Kidney (tissue), 14 donors: Measurements from ENCODE around the gene RARRES2. TPM values are rescaled to one million over a fixed set of nuclear protein-coding genes. Genes with fewer than 3 reads are reported as not detected.

Experiments used
- DNase-seq, 5 donors: peaks; one replicate each; pipeline ENCODE4 v3.0.0-alpha.2; 2013 to 2020
- FAIRE-seq: peaks from 2 replicates; lab custom pipeline; 2012; peaks lifted over from hg19 to GRCh38; lab: Jason Lieb, UNC
- H3K27ac ChIP-seq, 2 donors: one replicate each; pipeline ENCODE4 v1.7.0; 2013; ENCODE audit warnings: low read depth in 2 of 2, low read length in 2 of 2, inconsistent platforms in 1 of 2
- H3K27me3 ChIP-seq: one replicate; pipeline ENCODE4 v1.7.1; 2013; ENCODE audit warnings: low read length, inconsistent platforms; ENCODE audit not compliant: control insufficient read depth, insufficient read depth
- H3K36me3 ChIP-seq, 3 donors: one replicate each; pipeline versions ENCODE4 v1.7.0 to v1.7.1; 2013; ENCODE audit warnings: low read length in 3 of 3, control low read depth in 1 of 3, inconsistent platforms in 1 of 3; ENCODE audit not compliant: insufficient read depth in 3 of 3, control insufficient read depth in 2 of 3
- H3K4me1 ChIP-seq, 3 donors: one replicate each; pipeline versions ENCODE4 v1.7.0 to v1.7.1; 2013; ENCODE audit warnings: low read length in 3 of 3, inconsistent platforms in 1 of 3, low read depth in 1 of 3; ENCODE audit not compliant: control insufficient read depth in 2 of 3, insufficient read depth in 2 of 3
- H3K4me3 ChIP-seq, 3 donors: one replicate each; pipeline versions ENCODE4 v1.7.0 to v1.8.1; 2013; ENCODE audit warnings: low read length in 3 of 3, control low read depth in 1 of 3, inconsistent platforms in 1 of 3
- H3K9ac ChIP-seq, 3 donors: one replicate each; pipeline versions ENCODE4 v1.7.0 to v1.7.1; 2013; ENCODE audit warnings: low read length in 3 of 3, control low read depth in 1 of 3, inconsistent platforms in 1 of 3
- H3K9me3 ChIP-seq, 3 donors: one replicate each; pipeline versions ENCODE4 v1.7.0 to v1.7.1; 2013; ENCODE audit warnings: low read length in 3 of 3, control low read depth in 1 of 3, inconsistent platforms in 1 of 3; ENCODE audit not compliant: control insufficient read depth in 2 of 3, insufficient read depth in 1 of 3
- CTCF ChIP-seq: IDR thresholded peaks from 3 replicates; pipeline ENCODE4 v1.5.1; 2012; ENCODE audit warnings: mild to moderate bottlenecking, moderate library complexity, borderline replicate concordance; ENCODE audit not compliant: insufficient read depth; ENCODE audit errors: extremely low read depth
- intact Hi-C: fragments of 100-400 bp; cut with DNase I; formaldehyde crosslinking; loops from one replicate; pipeline ENCODE4 v1.11.1; 2022
- polyA plus RNA-seq: library from polyadenylated mRNA; stranded (reverse); fragments of 350-450 nt; fragmentation: Illumina TruSeq; extraction: RNeasy Lipid Tissue Mini Kit (QIAGEN cat#74804); gene quantifications from one replicate; pipeline ENCODE4 v1.2.3, GENCODE V29; 2014; ENCODE audit warnings: low read depth, low replicate concordance; ENCODE audit not compliant: insufficient read depth
- total RNA-seq: library from RNA; stranded (reverse); fragmentation: NEBNext Ultra II Directional; extraction: Animal tissue kit (Norgen Biotek cat#: 25700); gene quantifications from one replicate; pipeline ENCODE4 v1.2.1, GENCODE V29; 2021
- donor health status: control.
- donor health status: control.
- donor health status: control.
- donor health status: control.
- donor health status: control.
- donor health status: DM: yes; HTN: yes; CAD: no.
- donor health status: Normal renal cell carcinoma (clear cell type).

RARRES2 gene
- total and polyA plus RNA-seq, 2 donors from 2014 or later, result 104 to 475 TPM

GRCh38 chr7:150381096-150381495 lies 39.7 kb upstream of the RARRES2 start:
- intact Hi-C loops, result no loop called here
- Histone ChIP-seq H3K36me3 (no peaks in the 10 kb centered on the region), H3K9ac (peak overlapping the region in 1 of 3 donors; percentile 26), H3K27ac (no peak overlapping the region), H3K4me1 (peaks cover 0 to 20% (median 13%) of the 10 kb centered on the region in 3 donors), H3K9me3 (no peaks in the 10 kb centered on the region), H3K4me3 (no peak overlapping the region), H3K27me3 (no peaks in the 10 kb centered on the region)
- no peak for TF ChIP-seq CTCF
- FAIRE-seq (no peak), DNase-seq (peak in 1 of 5 donors; percentile 49)

GRCh38 chr7:150380463-150380862 lies 39.0 kb upstream of the RARRES2 start:
- no peak for TF ChIP-seq CTCF
- H3K27me3 ChIP-seq, result no peaks in the 10 kb centered on the region
- DNase-seq (peak in 1 of 5 donors; percentile 53), FAIRE-seq (no peak)
- H3K9me3 ChIP-seq, result no peaks in the 10 kb centered on the region
- H3K9ac ChIP-seq, result peak overlapping the region in 1 of 3 donors; percentile 26
- H3K36me3 ChIP-seq, result no peaks in the 10 kb centered on the region
- H3K27ac ChIP-seq, result no peak overlapping the region
- H3K4me1 ChIP-seq, result peaks cover 0 to 20% (median 16%) of the 10 kb centered on the region in 3 donors
- intact Hi-C loops, result no loop called here
- peak overlapping the region in 1 of 3 donors; percentile 61 for H3K4me3 ChIP-seq

- TF ChIP-seq CTCF, result no peak
- peak in 1 of 5 donors; percentile 78 for DNase-seq
- Histone ChIP-seq H3K4me1 (peaks cover 0 to 20% (median 16%) of the 10 kb centered on the region in 3 donors), H3K4me3 (peak overlapping the region; percentile 61 to 85 (median 79)), H3K36me3 (no peaks in the 10 kb centered on the region), H3K9me3 (no peaks in the 10 kb centered on the region), H3K9ac (peak overlapping the region; percentile 3 to 86 (median 70)), H3K27me3 (no peaks in the 10 kb centered on the region), H3K27ac (peak overlapping the region; percentile 74)
- FAIRE-seq, result no peak
- intact Hi-C loops, result no loop called here
Measured at GRCh38 chr7:150379441-150380379, 38.3 kb upstream of the RARRES2 start.
